ENCODE measurements around the gene INAFM2. TPM values are rescaled to one million over a fixed set of nuclear protein-coding genes. Genes with fewer than 3 reads are reported as not detected.
A peak's percentile ranks its signal among the peaks of the same experiment; 100 is the strongest.

INAFM2 gene
- total and polyA plus RNA-seq, 2 of the 4 experiments (the other 2 are of a cell fraction), result 10.4 to 14.0 TPM

GRCh38 chr15:40320931-40321371 is 2.5 kb upstream of the INAFM2 start:
- no peak overlapping the region for H4K5ac ChIP-seq (ENCODE audit: low read depth, low read length)
- H4K8ac ChIP-seq (ENCODE audit: low read depth in 2 of 2, low read length in 2 of 2), result no peak overlapping the region
- CTCF ChIA-PET, result interaction anchor here (0.6 to 3.6 kb wide), 4 partner anchors 11 to 269 kb away, joined by 5 to 18 read pairs (median 10); no protein-coding TSS in a partner anchor
- dilution Hi-C loops (cut with HindIII; ENCODE audit: low sequenced_read_pairs, unreplicated experiment) (no loop called here), in situ Hi-C loops (cut with MboI; ENCODE audit: low sequenced_read_pairs) (loop anchor here (5.0 kb wide), 1 partner anchor 101 kb away; no protein-coding TSS in a partner anchor), intact Hi-C loops (cut with micrococcal nuclease) (loop anchor here (5.0 kb wide), 1 partner anchor 86 kb away; the partner anchor contains the start of gene IVD)
- WGBS, 2 experiments (ENCODE audit: extremely low coverage in 2 of 2, insufficient read length in 1 of 2), result no CpG with 5 or more reads among the region's 2 CpGs
- H3K4me3 ChIP-seq (ENCODE audit: insufficient read depth, low read depth, low read length), result no peak overlapping the region
- no peak overlapping the region for H3K4me2 ChIP-seq (ENCODE audit: low read depth, low read length)
- H3K9me3 ChIP-seq (ENCODE audit: control insufficient read depth, insufficient read depth, low read length), result no peaks in the 10 kb centered on the region
- no peak overlapping the region for H2BK20ac ChIP-seq (ENCODE audit: low read depth, low read length)
- POLR2A ChIA-PET (ENCODE audit: unreplicated experiment), result no interaction called here
- no peak overlapping the region for H3K18ac ChIP-seq (ENCODE audit: low read depth, low read length)
- H3K9me1 ChIP-seq (ENCODE audit: insufficient read depth, low read length), result no peaks in the 10 kb centered on the region
- no peak overlapping the region for H2AFZ ChIP-seq (replicated peaks; ENCODE audit: low read length, poor library complexity)
- no peak overlapping the region for H4K91ac ChIP-seq (ENCODE audit: insufficient read depth, low read depth, low read length)
- H2BK15ac ChIP-seq (ENCODE audit: low read depth, low read length), result no peak overlapping the region
- H3K27ac ChIP-seq (ENCODE audit: insufficient read depth, low read length), result no peak overlapping the region
- H2AK5ac ChIP-seq (ENCODE audit: low read depth, low read length), result no peak overlapping the region
- H2AK9ac ChIP-seq (replicated peaks; ENCODE audit: low read depth, low read length, poor library complexity), result no peak overlapping the region
- no peak overlapping the region for H2BK5ac ChIP-seq (ENCODE audit: low read depth, low read length, poor library complexity, severe bottlenecking)
- H3K23ac ChIP-seq (ENCODE audit: low read depth, low read length), result no peak overlapping the region
- TF ChIP-seq SMC3 (IDR thresholded peaks at IDR 0.05; ENCODE audit: low read depth, low read length), result peak; percentile 77
- no peak for TF ChIP-seq FOS (IDR thresholded peaks at IDR 0.05; ENCODE audit: low read depth, low read length)
- peak; percentile 61 for TF ChIP-seq RAD21 (IDR thresholded peaks at IDR 0.05; ENCODE audit: low read length)
- peak; percentile 81 for TF ChIP-seq CTCF (conservative IDR thresholded peaks at IDR 0.05; ENCODE audit: low read depth, low read length)
- ATAC-seq (ENCODE audit: low read depth) (peak; percentile 23; the same call in 1 of the 2 replicates), DNase-seq (peak; percentile 67)
- H3K36me3 ChIP-seq (ENCODE audit: control insufficient read depth, insufficient read depth, low read length), result no peaks in the 10 kb centered on the region
- H3K4me1 ChIP-seq (ENCODE audit: control insufficient read depth, insufficient read depth, low read length), result peaks cover 10% of the 10 kb centered on the region; the same call in 1 of the 2 replicates
- H3K27me3 ChIP-seq (ENCODE audit: control insufficient read depth, insufficient read depth, low read length), result peaks cover 14% of the 10 kb centered on the region
- H3K9ac ChIP-seq (ENCODE audit: low read depth, low read length), result no peak overlapping the region
- peaks cover 14% of the 10 kb centered on the region in 2 experiments for H3K79me1 ChIP-seq (ENCODE audit: low read depth in 1 of 2, low read length in 2 of 2)
- H3K56ac ChIP-seq (ENCODE audit: extremely low read depth, insufficient read depth, low read length), result no peak overlapping the region
- H3K14ac ChIP-seq (replicated peaks; ENCODE audit: low read depth, low read length), result no peak overlapping the region
- BruUV-seq (replicated peaks), result no TSS peak
- no peak overlapping the region for H2BK120ac ChIP-seq (ENCODE audit: low read depth, low read length)
- H3K4ac ChIP-seq (ENCODE audit: low read depth, low read length), result no peak overlapping the region
- 0 out of 2 replicates have a peak, but pooled peaks cover 12% of the 10 kb centered on the region for H4K20me1 ChIP-seq (ENCODE audit: insufficient read depth, low read length)
